Gastroesophageal sphincter (tissue), 4 donors: ENCODE measurements around the gene KMT5C. TPM values are rescaled to one million over a fixed set of nuclear protein-coding genes. Genes with fewer than 3 reads are reported as not detected.

Source experiments
- ATAC-seq: fragments of 150-250 bp; one replicate; pipeline ENCODE4 v1.9.1; 2016; ENCODE audit warnings: mild to moderate bottlenecking, moderate library complexity
- H3K27ac ChIP-seq, 4 donors: fragments of 200-600 bp; sonication (generic) in 3 of 4; 1 replicate in 3 of 4; 2 replicates in 1 of 4; pipeline ENCODE4 v1.5.1; 2016 to 2019
- H3K27me3 ChIP-seq: fragments of 200-600 bp; sonication (generic); one replicate; pipeline ENCODE4 v1.5.1; 2019
- H3K36me3 ChIP-seq, 2 donors: fragments of 200-600 bp; sonication (generic); one replicate each; pipeline ENCODE4 v1.5.1; 2019; ENCODE audit warnings: control low read depth in 1 of 2
- H3K4me1 ChIP-seq, 3 donors: fragments of 200-600 bp; sonication (generic); 1 replicate in 2 of 3; 2 replicates in 1 of 3; pipeline ENCODE4 v1.5.1; 2016 to 2019; ENCODE audit warnings: control low read depth in 2 of 3
- H3K4me3 ChIP-seq, 2 donors: fragments of 200-600 bp; sonication (generic); one replicate each; pipeline ENCODE4 v1.5.1; 2019; ENCODE audit warnings: mild to moderate bottlenecking in 1 of 2, moderate library complexity in 1 of 2
- H3K9me3 ChIP-seq, 3 donors: fragments of 200-600 bp; sonication (generic); one replicate each; pipeline ENCODE4 v1.5.1; 2017 to 2019; ENCODE audit warnings: control low read depth in 2 of 3
- EP300 ChIP-seq: sonication (generic); formaldehyde crosslinking; IDR thresholded peaks from one replicate; pipeline ENCODE4 v1.6.1; 2017; ENCODE audit warnings: antibody characterized with exemption, mild to moderate bottlenecking
- POLR2A ChIP-seq, 2 donors: fragments of 450-650 bp; IDR thresholded peaks; one replicate each; pipeline ENCODE4 v1.6.1; 2017; ENCODE audit warnings: antibody characterized with exemption in 2 of 2, mild to moderate bottlenecking in 2 of 2, moderate library complexity in 1 of 2
- POLR2AphosphoS5 ChIP-seq: sonication (generic); formaldehyde crosslinking; IDR thresholded peaks from one replicate; pipeline ENCODE4 v1.6.1; 2017; ENCODE audit warnings: antibody characterized with exemption
- WGBS, 2 donors: methylation state at CpG; one replicate each; pipeline ENCODE4 v1.1.5; 2018; ENCODE audit warnings: low coverage in 1 of 2; 5-methylcytosine and 5-hydroxymethylcytosine counted together
- total RNA-seq, 4 donors: library from RNA; depleted of rRNA; stranded (reverse); fragments of >200 nt; gene quantifications; one replicate each; pipeline ENCODE4 v1.1.0, GENCODE V29; 2016
- TF ChIP-seq, protein P1 (sequence below), 4 experiments: fragments of 200-600 bp in 2 of 4; fragments of 450-650 bp in 2 of 4; sonication (generic) in 1 of 4; IDR thresholded peaks; one replicate each; pipeline ENCODE4 v1.5.1; 2017 to 2019; ENCODE audit warnings: antibody characterized with exemption in 4 of 4, mild to moderate bottlenecking in 2 of 4, moderate library complexity in 2 of 4

The KMT5C gene
- total RNA-seq, 4 donors from 2014 or later, result 3.4 to 11.2 (median 9.2) TPM

DNA sequence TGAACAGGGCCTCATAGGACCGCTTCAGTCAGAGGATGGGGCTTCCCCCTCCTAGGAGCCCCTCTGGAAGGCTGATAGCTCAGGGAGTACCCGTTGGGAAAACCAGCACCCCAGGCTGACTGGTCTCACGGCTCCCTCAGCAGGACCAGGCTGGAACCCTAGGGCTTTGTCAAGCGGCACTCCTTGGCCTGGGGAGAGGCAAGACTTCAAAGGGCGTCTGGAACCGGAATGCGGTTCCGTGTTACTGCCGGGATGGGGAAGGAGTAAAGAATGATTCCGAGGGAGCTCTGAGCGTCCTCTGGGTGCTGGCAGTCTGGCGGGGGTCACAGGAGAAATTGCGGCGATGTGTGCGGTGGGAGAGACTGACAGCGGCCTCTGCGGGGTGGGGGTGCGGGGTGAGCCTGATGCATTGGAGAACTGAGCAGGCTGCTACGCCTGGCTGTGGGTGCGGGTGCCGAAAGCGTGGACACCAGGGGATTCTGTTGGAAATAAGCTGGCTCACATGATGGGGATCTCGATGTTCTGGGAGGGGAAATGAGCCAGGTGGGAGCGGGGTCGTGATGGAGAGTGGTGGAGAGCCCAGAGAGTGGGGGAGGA is 13.0 kb downstream of the KMT5C start:
- Histone ChIP-seq H3K27me3 (peaks cover 84% of the 10 kb centered on the region), H3K9me3 (no peaks in the 10 kb centered on the region), H3K4me3 (no peak overlapping the region), H3K36me3 (peaks cover 0 to 6% of the 10 kb centered on the region in 2 donors), H3K4me1 (peaks cover 0 to 30% (median 17%) of the 10 kb centered on the region in 3 donors), H3K27ac (no peak overlapping the region)
- 63 to 69% methylated on average over 11 to 18 of the region's 25 CpGs for WGBS, 2 donors
- ATAC-seq, result no peak
- TF ChIP-seq POLR2A (IDR thresholded peaks at IDR 0.05), result no peak
- TF ChIP-seq EP300, result no peak
- TF ChIP-seq POLR2AphosphoS5, result no peak
- TF ChIP-seq, protein P1, sequence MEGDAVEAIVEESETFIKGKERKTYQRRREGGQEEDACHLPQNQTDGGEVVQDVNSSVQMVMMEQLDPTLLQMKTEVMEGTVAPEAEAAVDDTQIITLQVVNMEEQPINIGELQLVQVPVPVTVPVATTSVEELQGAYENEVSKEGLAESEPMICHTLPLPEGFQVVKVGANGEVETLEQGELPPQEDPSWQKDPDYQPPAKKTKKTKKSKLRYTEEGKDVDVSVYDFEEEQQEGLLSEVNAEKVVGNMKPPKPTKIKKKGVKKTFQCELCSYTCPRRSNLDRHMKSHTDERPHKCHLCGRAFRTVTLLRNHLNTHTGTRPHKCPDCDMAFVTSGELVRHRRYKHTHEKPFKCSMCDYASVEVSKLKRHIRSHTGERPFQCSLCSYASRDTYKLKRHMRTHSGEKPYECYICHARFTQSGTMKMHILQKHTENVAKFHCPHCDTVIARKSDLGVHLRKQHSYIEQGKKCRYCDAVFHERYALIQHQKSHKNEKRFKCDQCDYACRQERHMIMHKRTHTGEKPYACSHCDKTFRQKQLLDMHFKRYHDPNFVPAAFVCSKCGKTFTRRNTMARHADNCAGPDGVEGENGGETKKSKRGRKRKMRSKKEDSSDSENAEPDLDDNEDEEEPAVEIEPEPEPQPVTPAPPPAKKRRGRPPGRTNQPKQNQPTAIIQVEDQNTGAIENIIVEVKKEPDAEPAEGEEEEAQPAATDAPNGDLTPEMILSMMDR (IDR thresholded peaks at IDR 0.05), result no peak

DNA sequence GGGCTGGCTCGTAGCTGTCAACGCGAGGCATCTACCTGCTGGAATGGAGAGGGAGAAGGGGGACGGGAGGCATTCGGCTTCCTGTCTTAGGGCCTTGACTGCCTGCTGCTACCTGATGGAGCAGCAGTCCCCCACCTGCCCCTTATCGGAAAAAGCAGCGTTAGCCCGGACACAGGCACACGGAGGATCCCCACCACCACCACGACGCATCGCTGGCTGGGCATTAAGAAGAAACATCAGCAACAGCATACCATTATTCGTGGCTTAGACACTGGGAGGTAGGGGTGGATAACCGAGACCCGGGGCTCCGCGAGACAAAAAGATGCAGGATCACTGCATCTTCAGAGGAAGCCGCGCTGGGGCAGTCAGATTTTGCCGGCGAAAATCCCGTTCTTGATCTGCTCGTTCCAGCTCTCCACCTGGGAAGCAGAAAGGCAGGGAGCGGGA is 13.7 kb downstream of the KMT5C start:
- no peak for ATAC-seq
- peak overlapping the region in 1 of 2 donors; percentile 45 for H3K4me3 ChIP-seq
- H3K27me3 ChIP-seq, result peaks cover 89% of the 10 kb centered on the region
- TF ChIP-seq EP300 (no peak), POLR2A (IDR thresholded peaks at IDR 0.05) (no peak), POLR2AphosphoS5 (no peak)
- TF ChIP-seq, protein P1 (IDR thresholded peaks at IDR 0.05), result no peak
- H3K9me3 ChIP-seq, result no peaks in the 10 kb centered on the region
- peaks cover 0 to 26% (median 17%) of the 10 kb centered on the region in 3 donors for H3K4me1 ChIP-seq
- H3K36me3 ChIP-seq, result no peaks in the 10 kb centered on the region
- 6% methylated on average over 3 of the region's 24 CpGs; no CpG with 5 or more reads in 1 of the 2 donors for WGBS, 2 donors
- H3K27ac ChIP-seq, result no peak overlapping the region

DNA sequence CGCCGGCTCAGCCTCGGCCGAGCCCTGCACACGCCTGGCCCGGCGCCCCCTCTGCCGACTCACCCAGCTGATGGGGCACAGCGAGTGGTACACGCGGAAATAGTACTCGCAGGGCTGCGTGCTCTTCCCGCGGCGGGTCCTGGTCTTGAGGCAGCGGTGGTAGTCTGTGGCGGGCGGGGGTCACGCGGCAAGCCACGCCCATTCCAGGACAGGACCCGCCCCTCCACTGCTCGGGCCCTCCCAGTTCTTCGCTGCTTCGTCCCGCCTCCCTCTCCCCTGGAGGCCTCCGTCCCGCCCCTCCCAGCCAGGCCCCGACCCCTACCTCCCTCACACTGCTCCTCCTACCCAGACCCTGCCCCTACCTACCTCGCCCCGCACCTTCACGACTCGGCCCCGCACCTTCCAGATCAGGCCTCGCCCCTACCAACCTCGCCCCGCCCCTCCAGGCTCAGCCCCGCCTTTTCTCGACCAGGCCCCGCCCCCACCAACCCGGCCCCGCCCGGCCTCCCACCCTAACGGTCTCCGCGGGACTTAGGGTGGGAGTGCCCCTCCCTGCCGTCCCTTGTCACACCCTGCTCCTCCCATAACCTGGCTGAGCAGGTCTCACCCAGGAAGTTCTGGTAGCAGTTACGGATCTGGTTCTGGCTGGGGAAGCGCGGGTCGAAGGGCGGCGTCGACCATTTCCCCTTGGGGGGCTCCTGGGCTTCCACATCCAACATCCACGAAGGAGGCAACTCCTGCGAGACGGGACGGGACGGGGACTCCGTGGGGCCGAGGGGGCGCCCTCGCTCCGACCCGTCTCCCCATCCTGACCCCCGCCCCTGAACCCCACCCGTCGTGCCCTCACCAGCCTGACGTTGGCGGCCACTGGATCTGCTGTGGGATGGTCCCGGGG is 14.4 kb downstream of the KMT5C start:
- no peaks in the 10 kb centered on the region for H3K36me3 ChIP-seq
- no peak overlapping the region for H3K27ac ChIP-seq
- H3K27me3 ChIP-seq, result peaks cover 88% of the 10 kb centered on the region
- TF ChIP-seq EP300, result no peak
- TF ChIP-seq, protein P1 (IDR thresholded peaks at IDR 0.05), result no peak
- TF ChIP-seq POLR2AphosphoS5, result no peak
- no peak for TF ChIP-seq POLR2A (IDR thresholded peaks at IDR 0.05)
- peak overlapping the region in 1 of 2 donors; percentile 45 for H3K4me3 ChIP-seq
- H3K9me3 ChIP-seq, result no peaks in the 10 kb centered on the region
- 5% methylated on average over 10 of the region's 72 CpGs; no CpG with 5 or more reads in 1 of the 2 donors for WGBS, 2 donors
- peak; percentile 88 for ATAC-seq
- peaks cover 0 to 26% (median 17%) of the 10 kb centered on the region in 3 donors for H3K4me1 ChIP-seq

DNA sequence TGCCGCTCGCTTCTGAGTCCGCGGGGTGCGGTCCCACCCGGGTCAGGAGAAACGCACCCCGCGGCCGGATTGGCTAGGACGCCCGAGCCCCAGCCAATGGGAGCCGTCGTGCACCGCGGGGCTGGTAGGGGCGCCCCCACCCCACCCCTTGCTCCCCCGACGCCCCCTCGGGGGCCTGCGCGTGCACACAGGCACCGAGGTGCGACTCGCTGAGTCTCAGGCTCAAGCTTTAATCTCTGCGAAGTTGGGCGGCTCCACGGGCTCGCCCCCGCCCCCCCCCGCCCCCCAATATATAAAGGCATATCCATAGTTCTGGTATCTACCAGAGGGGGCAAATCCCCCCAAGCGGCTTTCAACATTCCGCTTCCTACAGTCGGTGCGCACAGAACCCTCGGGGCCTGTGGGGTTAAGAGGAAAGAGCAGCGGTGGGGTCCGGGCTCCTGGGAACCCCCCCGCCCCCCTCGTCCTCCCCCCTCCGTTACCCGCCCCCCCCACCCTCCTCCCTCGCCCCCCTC is 15.1 kb downstream of the KMT5C start, which contains the start of gene COX6B2:
TSS of gene COX6B2 (minus strand) at position 22 of the 515 bp plus-strand sequence. CDS start 198 bp downstream, outside the sequence.
- peaks cover 87% of the 10 kb centered on the region for H3K27me3 ChIP-seq
- H3K27ac ChIP-seq, result no peak within 1 kb of the TSS

More for the DNA sequence above, 15.1 kb downstream of the KMT5C start, which contains the start of gene COX6B2:
- Histone ChIP-seq H3K36me3 (no peaks in the 10 kb centered on the region), H3K9me3 (no peaks in the 10 kb centered on the region), H3K4me3 (peak within 1 kb of the TSS in 1 of 2 donors; percentile 45), H3K4me1 (peaks cover 0 to 26% (median 17%) of the 10 kb centered on the region in 3 donors)
- no peak for TF ChIP-seq POLR2A (IDR thresholded peaks at IDR 0.05)
- TF ChIP-seq, protein P1 (IDR thresholded peaks at IDR 0.05), result no peak
- no peak for TF ChIP-seq POLR2AphosphoS5
- no peak for TF ChIP-seq EP300
- 2 to 10% methylated on average over 2 to 6 of the region's 43 CpGs for WGBS, 2 donors
- ATAC-seq, result no peak
